HG02678 (cell line): ENCODE measurements around the gene SLAMF1.

Experiments
- ATAC-seq: cut with Tn5 transposase; IDR thresholded peaks from one replicate; pipeline ENCODE4 v1.9.1; 2021; ENCODE audit warnings: mild to moderate bottlenecking, moderate library complexity; ENCODE audit not compliant: unreplicated experiment

Gene SLAMF1

DNA sequence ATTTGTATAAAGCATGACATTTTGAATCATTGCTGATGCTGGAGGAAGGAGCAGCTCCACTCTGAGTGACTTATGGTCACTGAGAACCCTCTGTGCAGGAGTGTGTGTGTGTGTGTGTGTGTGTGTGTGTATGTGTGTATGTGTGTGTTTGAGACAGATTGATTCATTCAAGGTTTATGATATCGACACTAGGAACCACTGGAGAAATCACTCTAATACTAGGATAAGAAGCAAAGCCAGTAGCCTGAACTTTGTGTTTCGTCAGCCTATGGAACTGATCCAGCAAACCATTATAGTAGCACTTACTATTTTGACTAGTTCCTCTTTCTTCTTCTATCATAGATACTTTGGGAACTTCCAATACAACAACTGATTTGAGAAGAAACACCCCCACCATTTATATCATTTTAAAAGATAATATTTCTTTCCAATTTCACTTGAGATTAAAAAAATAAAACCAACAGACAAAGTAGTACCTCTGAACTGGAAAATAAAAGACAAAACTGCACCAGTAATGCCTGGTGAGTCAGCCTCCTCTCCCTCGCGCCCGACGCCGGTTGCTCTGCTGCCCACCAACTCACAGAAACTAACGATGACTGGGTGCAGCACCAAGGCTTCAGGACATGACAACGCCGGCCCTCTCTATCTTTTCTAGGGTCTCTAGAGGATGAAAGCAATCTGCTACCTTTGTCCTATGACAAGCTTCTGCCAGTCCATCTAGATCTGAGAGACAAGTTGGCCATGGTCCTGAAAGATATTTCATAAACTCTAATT is 20.9 kb downstream of the SLAMF1 start:
- no peak for ATAC-seq

DNA sequence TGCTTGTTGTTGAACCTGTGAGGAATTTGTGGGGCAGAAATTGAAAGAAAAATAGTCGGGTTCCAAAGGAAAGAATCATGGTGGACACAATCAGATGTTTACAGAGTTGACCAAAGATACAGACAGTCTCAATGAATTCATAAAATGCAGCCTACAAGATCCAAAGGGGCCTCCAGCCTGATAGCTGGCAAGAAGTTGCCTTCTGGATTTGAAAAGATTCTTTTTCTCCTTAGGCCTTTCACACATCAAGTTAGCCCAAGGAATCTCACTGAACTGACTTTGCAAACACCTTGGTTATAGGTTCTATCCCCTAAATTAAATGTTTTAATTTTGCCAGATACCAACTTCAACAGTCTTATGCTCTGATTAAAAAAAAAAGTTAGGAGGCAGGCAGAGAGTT is 21.5 kb downstream of the SLAMF1 start:
- no peak for ATAC-seq

GRCh38 chr1:160624464-160624863 is 22.4 kb downstream of the SLAMF1 start:
- no peak for ATAC-seq

GRCh38 chr1:160623862-160624261 is 23.0 kb downstream of the SLAMF1 start:
- ATAC-seq = peak; percentile 29

- ATAC-seq = no peak
These were observed 23.6 kb downstream of the SLAMF1 start for GRCh38 chr1:160623227-160623633.

GRCh38 chr1:160622501-160623226 is 24.2 kb downstream of the SLAMF1 start:
- no peak for ATAC-seq

DNA sequence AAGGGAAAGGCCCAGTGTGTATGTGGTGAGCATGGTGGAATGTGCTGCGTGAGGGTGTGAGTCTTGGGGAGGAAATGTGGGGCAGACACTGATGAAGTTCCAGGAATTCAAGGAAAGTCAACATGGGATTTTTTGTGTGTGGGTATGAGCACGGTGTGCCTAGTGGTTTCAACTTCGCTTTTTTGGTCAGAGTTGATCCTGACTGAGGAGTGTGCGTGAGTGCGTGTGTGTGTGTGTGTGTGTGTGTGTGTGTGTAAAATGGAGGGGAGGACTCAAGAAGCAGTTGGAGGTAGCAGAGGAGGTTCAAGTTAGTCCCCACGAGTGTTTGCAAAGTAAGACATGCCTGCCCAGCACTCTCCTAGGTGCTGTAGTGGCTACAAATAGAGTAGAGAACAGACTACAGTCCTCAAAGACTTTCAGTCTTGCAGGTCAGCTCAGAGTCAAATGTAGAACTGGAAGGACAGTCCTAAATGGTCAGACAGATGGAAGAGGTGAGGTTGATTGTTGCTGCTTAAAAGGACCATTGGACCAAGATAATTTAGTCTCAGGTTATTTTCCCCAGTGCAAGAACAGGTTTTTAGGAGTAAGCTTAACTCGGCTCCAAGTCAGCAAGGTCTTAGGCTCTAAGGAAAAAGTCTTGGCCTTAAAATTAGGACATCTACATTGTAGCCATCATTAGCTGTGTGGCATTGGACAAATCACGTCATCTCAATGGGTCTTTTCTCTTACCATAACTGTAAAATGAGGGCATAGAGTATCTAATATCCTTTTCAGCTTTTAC is 25.0 kb downstream of the SLAMF1 start:
- ATAC-seq = no peak

DNA sequence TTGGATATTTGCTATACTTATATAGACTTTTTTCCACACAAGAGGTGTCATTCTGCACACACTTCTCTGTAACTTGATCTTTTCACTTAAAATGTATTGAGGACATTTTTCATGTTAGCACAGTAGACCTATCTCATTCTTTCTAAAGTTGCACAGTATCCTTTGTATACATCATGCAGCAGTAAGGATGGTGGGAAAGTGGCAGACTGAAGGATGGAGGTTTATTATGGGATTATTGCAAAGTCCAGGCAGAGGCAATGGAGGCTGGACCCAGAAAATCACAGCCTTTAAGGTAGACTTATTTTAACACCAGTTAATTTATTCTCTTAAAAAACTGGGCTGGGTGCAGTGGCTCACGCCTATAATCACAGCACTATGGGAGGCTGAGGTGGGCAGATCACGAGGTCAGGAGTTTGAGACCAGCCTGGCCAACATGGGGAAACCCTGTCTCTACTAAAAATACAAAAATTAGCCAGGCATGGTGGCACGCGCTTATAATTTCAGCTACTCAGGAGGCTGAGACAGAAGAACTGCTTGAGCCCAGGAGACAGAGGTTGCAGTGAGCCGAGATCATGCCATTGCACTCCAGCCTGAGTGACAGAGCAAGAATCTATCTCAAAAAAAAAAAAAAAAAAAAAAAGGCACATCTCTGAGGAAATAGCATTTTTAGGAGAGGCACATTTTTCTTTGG is 25.8 kb downstream of the SLAMF1 start:
- no peak for ATAC-seq

- no peak for ATAC-seq
These were observed 27.0 kb downstream of the SLAMF1 start for GRCh38 chr1:160619742-160620277.

DNA sequence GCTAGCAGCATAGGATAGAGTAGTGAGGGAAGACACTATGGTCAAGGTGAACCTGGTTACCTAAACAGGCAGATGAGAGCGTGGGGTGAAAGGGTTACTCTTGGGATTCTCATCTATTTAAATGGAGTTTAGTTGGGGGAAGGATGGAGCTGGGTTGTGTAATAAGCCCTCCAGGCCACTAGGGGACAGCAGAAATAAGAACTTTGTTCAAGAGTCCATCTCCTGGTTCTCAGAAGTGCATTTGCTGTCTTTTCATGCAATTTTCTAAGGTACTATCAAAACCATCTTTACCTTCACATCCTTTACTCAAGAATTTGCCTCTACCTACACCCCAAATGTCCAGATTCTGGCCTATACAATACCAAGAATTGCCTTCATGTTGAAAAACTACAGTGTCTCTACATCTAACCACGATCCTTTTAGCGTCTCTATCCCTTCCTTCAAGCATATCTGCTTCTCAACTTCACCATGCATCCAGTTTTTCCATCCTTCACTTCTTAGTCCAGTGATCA is 28.0 kb downstream of the SLAMF1 start:
- no peak for ATAC-seq

DNA sequence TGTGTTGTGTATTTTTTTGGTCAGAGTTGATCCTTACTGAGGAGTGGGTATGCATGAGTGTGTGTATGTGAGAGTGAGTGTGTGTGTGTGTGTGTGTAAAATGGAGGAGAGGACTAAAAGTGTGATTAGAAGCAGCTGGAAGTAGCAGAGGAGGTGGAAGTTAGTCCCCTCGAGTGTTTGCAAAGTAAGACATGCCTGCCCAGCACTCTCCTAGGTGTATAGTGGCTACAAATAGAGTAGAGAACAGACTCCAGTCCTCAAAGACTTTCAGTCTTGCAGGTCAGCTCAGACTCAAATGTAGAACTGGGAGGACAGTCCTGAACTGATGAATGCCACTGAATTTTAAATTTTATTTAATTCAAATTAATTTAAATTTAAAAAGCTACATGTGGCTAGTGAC is 28.5 kb downstream of the SLAMF1 start:
- no peak for ATAC-seq

DNA sequence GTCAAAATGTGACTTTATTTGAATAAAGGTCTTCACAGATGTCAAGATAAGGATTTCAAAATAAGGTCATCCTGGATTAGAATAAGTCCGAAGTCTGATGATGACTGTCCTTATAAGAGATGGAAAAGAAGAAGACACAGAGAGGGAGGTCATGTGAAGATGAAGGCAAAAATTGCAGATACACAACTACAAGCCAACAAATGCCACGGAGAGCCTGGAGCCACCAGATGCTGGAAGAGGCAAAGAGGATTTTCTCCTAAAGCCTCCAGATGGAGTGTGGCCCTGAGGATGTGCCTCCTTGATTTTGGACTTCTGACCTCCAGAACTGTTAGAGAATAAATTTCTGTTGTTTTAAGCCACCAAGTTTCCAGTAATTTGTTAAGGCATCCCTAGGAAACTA is 31.2 kb downstream of the SLAMF1 start:
- ATAC-seq = no peak

GRCh38 chr1:160614410-160614809 is 32.4 kb downstream of the SLAMF1 start:
- ATAC-seq = no peak

GRCh38 chr1:160612613-160613218 is 34.1 kb downstream of the SLAMF1 start:
- no peak for ATAC-seq

GRCh38 chr1:160610569-160611242 is 36.1 kb downstream of the SLAMF1 start:
- no peak for ATAC-seq

- ATAC-seq = no peak
These were observed 37.9 kb downstream of the SLAMF1 start for GRCh38 chr1:160608941-160609340.

DNA sequence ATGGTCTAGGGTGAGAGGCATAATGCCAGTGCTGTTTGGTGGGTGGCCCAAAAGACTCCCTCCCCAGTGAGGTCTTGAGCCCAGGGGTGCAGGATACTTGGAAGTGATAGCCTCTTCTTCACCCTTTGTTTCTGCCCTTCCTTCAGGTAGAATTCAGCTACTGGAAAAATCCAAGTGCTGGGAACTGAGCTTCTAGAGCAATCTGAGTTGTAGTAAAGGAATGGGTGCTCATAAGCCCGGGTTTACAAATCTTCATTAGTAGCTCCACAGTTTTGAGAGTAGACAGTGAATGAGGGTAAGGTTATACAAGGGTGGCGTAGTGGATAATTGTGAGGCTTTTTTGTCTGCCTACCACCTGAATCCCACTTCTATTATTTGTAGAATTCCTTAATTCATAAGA is 38.3 kb downstream of the SLAMF1 start:
- ATAC-seq = no peak

DNA sequence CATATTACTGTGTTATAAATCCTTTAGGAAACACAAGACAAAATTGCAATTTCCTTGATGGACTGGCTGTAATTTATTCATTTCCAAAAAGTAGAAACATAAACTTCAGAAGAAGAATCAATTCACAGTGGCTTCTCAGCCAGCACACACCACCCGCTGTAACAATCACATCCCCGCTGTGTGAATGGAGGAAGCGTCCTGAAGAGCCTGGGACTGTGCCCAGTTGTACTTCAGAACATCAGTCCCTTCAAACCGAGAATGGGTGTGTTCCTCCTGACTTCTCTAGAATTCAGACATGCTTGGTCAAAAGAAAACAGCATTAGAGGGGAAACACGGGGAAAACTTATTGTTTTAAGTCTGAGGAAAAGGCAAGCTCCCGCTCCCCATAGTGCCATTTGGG is 38.8 kb downstream of the SLAMF1 start:
- no peak for ATAC-seq

DNA sequence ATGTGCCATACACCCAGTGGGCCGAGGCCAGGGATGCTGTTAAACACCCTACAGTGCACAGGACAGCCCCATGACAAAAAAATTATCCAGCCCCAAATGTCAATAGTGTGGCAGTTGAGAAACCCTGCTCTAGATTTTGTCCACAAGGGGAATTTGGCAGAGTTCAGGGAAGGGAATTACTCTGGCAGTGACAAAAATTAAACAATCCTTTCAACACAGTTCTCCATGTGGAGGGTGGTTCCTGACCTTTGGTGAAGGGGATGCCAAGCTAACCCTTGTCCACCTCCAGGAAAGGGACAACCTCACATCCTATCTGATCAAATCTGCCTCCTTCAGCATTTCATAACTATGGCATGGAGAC is 39.2 kb downstream of the SLAMF1 start:
- peak; percentile 4 for ATAC-seq
